PC-3 (cell line): ENCODE measurements around the gene SWSAP1.

Source experiments
- EZH2 ChIP-seq: fragments of 300-600 bp; sonication (generic); IDR thresholded peaks from one replicate; pipeline ENCODE4 v1.6.1; 2017; ENCODE audit warnings: antibody characterized with exemption, mild to moderate bottlenecking, low read length; ENCODE audit not compliant: unreplicated experiment
- EZH2phosphoT487 ChIP-seq: fragments of 300-600 bp; sonication (generic); IDR thresholded peaks from 2 replicates; pipeline ENCODE4 v1.6.1; 2018; ENCODE audit warnings: mild to moderate bottlenecking, antibody characterized with exemption, low read length, borderline replicate concordance
- TF ChIP-seq, protein P1 (sequence below): fragments of 300-600 bp; sonication (generic); conservative IDR thresholded peaks from 2 replicates; pipeline ENCODE4 v1.5.1; 2017; ENCODE audit warnings: antibody characterized with exemption, low read depth, mild to moderate bottlenecking, low read length

GRCh38 chr19:11347546-11348039, 26.9 kb upstream of the SWSAP1 start:
- TF ChIP-seq, protein P1, sequence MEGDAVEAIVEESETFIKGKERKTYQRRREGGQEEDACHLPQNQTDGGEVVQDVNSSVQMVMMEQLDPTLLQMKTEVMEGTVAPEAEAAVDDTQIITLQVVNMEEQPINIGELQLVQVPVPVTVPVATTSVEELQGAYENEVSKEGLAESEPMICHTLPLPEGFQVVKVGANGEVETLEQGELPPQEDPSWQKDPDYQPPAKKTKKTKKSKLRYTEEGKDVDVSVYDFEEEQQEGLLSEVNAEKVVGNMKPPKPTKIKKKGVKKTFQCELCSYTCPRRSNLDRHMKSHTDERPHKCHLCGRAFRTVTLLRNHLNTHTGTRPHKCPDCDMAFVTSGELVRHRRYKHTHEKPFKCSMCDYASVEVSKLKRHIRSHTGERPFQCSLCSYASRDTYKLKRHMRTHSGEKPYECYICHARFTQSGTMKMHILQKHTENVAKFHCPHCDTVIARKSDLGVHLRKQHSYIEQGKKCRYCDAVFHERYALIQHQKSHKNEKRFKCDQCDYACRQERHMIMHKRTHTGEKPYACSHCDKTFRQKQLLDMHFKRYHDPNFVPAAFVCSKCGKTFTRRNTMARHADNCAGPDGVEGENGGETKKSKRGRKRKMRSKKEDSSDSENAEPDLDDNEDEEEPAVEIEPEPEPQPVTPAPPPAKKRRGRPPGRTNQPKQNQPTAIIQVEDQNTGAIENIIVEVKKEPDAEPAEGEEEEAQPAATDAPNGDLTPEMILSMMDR: no peak
- TF ChIP-seq EZH2phosphoT487 (no peak), EZH2 (no peak)
